ENCODE measurements around the gene PACC1.

PACC1 gene

GRCh38 chr1:212364985-212365384 lies 49.7 kb downstream of the PACC1 start:
- CTCF ChIA-PET = interaction anchor here (0.6 to 5.0 kb wide), 11 partner anchors 11 to 684 kb away, joined by 3 to 64 read pairs (median 4); partner anchors contain the start of genes DTL and INTS7
- TF ChIP-seq BCL11A (tag by site-specific recombination; IDR thresholded peaks at IDR 0.05; ENCODE audit: low read depth) = no peak
- TF ChIP-seq YY1 (tag by site-specific recombination; IDR thresholded peaks at IDR 0.05) = no peak
- TF ChIP-seq, protein P1, sequence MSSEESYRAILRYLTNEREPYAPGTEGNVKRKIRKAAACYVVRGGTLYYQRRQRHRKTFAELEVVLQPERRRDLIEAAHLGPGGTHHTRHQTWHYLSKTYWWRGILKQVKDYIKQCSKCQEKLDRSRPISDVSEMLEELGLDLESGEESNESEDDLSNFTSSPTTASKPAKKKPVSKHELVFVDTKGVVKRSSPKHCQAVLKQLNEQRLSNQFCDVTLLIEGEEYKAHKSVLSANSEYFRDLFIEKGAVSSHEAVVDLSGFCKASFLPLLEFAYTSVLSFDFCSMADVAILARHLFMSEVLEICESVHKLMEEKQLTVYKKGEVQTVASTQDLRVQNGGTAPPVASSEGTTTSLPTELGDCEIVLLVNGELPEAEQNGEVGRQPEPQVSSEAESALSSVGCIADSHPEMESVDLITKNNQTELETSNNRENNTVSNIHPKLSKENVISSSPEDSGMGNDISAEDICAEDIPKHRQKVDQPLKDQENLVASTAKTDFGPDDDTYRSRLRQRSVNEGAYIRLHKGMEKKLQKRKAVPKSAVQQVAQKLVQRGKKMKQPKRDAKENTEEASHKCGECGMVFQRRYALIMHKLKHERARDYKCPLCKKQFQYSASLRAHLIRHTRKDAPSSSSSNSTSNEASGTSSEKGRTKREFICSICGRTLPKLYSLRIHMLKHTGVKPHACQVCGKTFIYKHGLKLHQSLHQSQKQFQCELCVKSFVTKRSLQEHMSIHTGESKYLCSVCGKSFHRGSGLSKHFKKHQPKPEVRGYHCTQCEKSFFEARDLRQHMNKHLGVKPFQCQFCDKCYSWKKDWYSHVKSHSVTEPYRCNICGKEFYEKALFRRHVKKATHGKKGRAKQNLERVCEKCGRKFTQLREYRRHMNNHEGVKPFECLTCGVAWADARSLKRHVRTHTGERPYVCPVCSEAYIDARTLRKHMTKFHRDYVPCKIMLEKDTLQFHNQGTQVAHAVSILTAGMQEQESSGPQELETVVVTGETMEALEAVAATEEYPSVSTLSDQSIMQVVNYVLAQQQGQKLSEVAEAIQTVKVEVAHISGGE (tag by site-specific recombination; conservative IDR thresholded peaks at IDR 0.05; ENCODE audit: low read depth) = no peak
- no peak for TF ChIP-seq ZBTB1 (tag by site-specific recombination; IDR thresholded peaks at IDR 0.05)
- TF ChIP-seq ZNF624 (tag by site-specific recombination; IDR thresholded peaks at IDR 0.05) = no peak
- TF ChIP-seq, protein P2, sequence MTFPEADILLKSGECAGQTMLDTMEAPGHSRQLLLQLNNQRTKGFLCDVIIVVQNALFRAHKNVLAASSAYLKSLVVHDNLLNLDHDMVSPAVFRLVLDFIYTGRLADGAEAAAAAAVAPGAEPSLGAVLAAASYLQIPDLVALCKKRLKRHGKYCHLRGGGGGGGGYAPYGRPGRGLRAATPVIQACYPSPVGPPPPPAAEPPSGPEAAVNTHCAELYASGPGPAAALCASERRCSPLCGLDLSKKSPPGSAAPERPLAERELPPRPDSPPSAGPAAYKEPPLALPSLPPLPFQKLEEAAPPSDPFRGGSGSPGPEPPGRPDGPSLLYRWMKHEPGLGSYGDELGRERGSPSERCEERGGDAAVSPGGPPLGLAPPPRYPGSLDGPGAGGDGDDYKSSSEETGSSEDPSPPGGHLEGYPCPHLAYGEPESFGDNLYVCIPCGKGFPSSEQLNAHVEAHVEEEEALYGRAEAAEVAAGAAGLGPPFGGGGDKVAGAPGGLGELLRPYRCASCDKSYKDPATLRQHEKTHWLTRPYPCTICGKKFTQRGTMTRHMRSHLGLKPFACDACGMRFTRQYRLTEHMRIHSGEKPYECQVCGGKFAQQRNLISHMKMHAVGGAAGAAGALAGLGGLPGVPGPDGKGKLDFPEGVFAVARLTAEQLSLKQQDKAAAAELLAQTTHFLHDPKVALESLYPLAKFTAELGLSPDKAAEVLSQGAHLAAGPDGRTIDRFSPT (tag by site-specific recombination; IDR thresholded peaks at IDR 0.05) = no peak
- TF ChIP-seq CTCF (tag by site-specific recombination; IDR thresholded peaks at IDR 0.05) = no peak
- TF ChIP-seq PBX3 (CRISPR knock-in tag; IDR thresholded peaks at IDR 0.05) = no peak
- TF ChIP-seq ZNF121 (tag by site-specific recombination; IDR thresholded peaks at IDR 0.05) = no peak
- TF ChIP-seq RBAK (tag by site-specific recombination; IDR thresholded peaks at IDR 0.05) = no peak
- Histone ChIP-seq H3K9me3 (ENCODE audit: control insufficient read depth, insufficient read depth, low read depth, low read length) (no peaks in the 10 kb centered on the region), H3K36me3 (ENCODE audit: control insufficient read depth in 2 of 2, insufficient read depth in 1 of 2, low read length in 2 of 2) (peaks cover 9 to 46% of the 10 kb centered on the region in 2 experiments), H3K27ac (ENCODE audit: extremely low read depth, low read depth, low read length) (no peak overlapping the region), H3K4me1 (ENCODE audit: control insufficient read depth, insufficient read depth, low read length) (no peaks in the 10 kb centered on the region), H3K4me3 (ENCODE audit: low read depth, low read length) (no peak overlapping the region)
- POLR2A ChIA-PET = no interaction called here

GRCh38 chr1:212359794-212360479 lies 54.7 kb downstream of the PACC1 start:
- Histone ChIP-seq H3K36me3 (ENCODE audit: control insufficient read depth in 2 of 2, insufficient read depth in 1 of 2, low read length in 2 of 2) (peaks cover 24 to 53% of the 10 kb centered on the region in 2 experiments), H3K9me3 (ENCODE audit: control insufficient read depth, insufficient read depth, low read depth, low read length) (no peaks in the 10 kb centered on the region), H3K4me3 (ENCODE audit: low read depth, low read length) (no peak overlapping the region), H3K27ac (ENCODE audit: extremely low read depth, low read depth, low read length) (no peak overlapping the region), H3K4me1 (ENCODE audit: control insufficient read depth, insufficient read depth, low read length) (no peaks in the 10 kb centered on the region)
- ChIA-PET POLR2A (no interaction called here), CTCF (interaction anchor here (1.1 kb wide), 1 partner anchor 69 kb away, joined by 3 read pairs; no protein-coding TSS in a partner anchor)
- TF ChIP-seq ZNF391 (tag by site-specific recombination; IDR thresholded peaks at IDR 0.05; ENCODE audit: borderline replicate concordance, low read depth) = no peak
- TF ChIP-seq BCL6B (tag by site-specific recombination; IDR thresholded peaks at IDR 0.05) = no peak
- no peak for TF ChIP-seq ZBTB17 (tag by site-specific recombination; IDR thresholded peaks at IDR 0.05)
- TF ChIP-seq, protein P3, sequence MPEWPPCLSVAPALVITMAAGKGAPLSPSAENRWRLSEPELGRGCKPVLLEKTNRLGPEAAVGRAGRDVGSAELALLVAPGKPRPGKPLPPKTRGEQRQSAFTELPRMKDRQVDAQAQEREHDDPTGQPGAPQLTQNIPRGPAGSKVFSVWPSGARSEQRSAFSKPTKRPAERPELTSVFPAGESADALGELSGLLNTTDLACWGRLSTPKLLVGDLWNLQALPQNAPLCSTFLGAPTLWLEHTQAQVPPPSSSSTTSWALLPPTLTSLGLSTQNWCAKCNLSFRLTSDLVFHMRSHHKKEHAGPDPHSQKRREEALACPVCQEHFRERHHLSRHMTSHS (tag by site-specific recombination; IDR thresholded peaks at IDR 0.05) = no peak
- TF ChIP-seq, protein P4, sequence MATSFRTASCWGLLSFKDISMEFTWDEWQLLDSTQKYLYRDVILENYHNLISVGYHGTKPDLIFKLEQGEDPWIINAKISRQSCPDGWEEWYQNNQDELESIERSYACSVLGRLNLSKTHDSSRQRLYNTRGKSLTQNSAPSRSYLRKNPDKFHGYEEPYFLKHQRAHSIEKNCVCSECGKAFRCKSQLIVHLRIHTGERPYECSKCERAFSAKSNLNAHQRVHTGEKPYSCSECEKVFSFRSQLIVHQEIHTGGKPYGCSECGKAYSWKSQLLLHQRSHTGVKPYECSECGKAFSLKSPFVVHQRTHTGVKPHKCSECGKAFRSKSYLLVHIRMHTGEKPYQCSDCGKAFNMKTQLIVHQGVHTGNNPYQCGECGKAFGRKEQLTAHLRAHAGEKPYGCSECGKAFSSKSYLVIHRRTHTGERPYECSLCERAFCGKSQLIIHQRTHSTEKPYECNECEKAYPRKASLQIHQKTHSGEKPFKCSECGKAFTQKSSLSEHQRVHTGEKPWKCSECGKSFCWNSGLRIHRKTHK (tag by site-specific recombination; IDR thresholded peaks at IDR 0.05) = no peak
- no peak for TF ChIP-seq ZNF529 (tag by site-specific recombination; IDR thresholded peaks at IDR 0.05; ENCODE audit: insufficient replicate concordance)
- no peak for TF ChIP-seq ZNF155 (tag by site-specific recombination; IDR thresholded peaks at IDR 0.05)
- TF ChIP-seq ZBTB44 (tag by site-specific recombination; IDR thresholded peaks at IDR 0.05) = no peak
- no peak for TF ChIP-seq ZNF214 (tag by site-specific recombination; IDR thresholded peaks at IDR 0.05; ENCODE audit: borderline replicate concordance)

Measured in HEK293 (cell line).